ENCODE data around the gene SUGP2. TPM values are rescaled to one million over a fixed set of nuclear protein-coding genes. Genes with fewer than 3 reads are reported as not detected.
"Not testable (repeated sequence)": the region's sequence is repeated elsewhere in the genome, so short reads cannot be mapped to it uniquely, and the experiment has no call there.

The SUGP2 gene
- total RNA-seq, 2 experiments from 2014 or later = 104 to 112 TPM

DNA sequence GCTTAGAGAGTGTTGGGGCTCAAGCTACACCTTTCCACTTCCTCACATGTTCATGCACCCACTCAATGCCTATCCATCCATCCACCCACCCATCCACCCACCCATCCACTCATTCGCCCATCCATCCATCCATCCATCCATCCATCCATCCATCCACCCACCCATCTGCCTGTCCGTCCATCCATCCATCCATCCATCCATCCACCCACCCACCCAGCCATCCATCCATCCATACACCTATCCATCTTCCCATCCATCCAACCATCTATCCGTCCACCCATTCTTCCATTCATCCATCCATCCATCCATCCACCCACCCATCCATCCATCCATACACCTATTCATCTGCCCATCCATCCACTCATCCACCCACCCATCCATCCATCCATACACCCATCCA is 79.2 kb downstream of the SUGP2 start:
- intact Hi-C loops (cut with micrococcal nuclease) = no loop called here
- ChIA-PET POLR2A (no interaction called here), CTCF (no interaction called here)
- TF ChIP-seq CTCF (IDR thresholded peaks at IDR 0.05) = no peak
- Mint-ChIP-seq H3K4me1 (ENCODE audit: low read depth) (no peaks in the 10 kb centered on the region), H3K9me3 (peaks cover 3% of the 10 kb centered on the region), H3K27me3 (no peaks in the 10 kb centered on the region), H3K4me3 (no peak overlapping the region), H3K36me3 (ENCODE audit: low read depth) (no peaks in the 10 kb centered on the region), H3K27ac (no peak overlapping the region)
- DNase-seq = no peak
- no peak for ATAC-seq

DNA sequence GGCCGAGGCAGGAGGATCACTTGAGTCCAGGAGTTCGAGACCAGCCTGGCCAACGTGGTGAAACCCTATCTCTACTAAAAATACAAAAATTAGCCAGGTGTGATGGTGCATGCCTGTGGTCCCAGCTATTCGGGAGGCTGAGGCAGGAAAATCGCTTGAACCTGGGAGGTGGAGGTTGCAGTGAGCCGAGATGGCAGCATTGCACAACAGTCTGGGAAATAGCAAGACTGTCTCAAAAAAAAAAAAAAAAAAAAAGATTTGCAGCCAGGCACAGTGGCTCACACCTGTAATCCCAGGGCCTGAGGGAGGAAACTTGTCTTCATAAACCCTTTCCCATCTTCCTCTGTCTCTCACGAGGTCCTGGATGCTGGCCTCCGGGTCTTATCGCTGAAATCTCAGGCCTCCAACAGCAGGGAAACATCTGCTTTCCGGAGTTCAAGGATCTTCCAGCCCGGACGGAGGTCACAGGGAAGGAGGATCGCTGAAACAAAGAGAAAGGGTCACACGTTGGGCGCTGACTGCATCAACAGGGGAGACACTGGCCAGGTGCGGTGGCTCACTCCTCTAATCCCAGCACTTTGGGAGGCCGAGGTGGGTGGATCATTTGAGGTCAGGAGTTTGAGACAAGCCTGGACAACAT is 80.8 kb downstream of the SUGP2 start:
- H3K9me3 Mint-ChIP-seq; H3K27ac Mint-ChIP-seq; H3K4me3 Mint-ChIP-seq; POLR2A ChIA-PET; H3K36me3 Mint-ChIP-seq (ENCODE audit: low read depth); intact Hi-C loops (cut with micrococcal nuclease); ATAC-seq; DNase-seq; CTCF ChIA-PET; H3K4me1 Mint-ChIP-seq (ENCODE audit: low read depth); H3K27me3 Mint-ChIP-seq: not testable (repeated sequence)

GRCh38 chr19:18951721-18952281 is 81.5 kb downstream of the SUGP2 start:
- Mint-ChIP-seq H3K9me3 (peaks cover 3% of the 10 kb centered on the region), H3K36me3 (ENCODE audit: low read depth) (no peaks in the 10 kb centered on the region), H3K27ac (no peak overlapping the region), H3K4me1 (ENCODE audit: low read depth) (no peaks in the 10 kb centered on the region), H3K4me3 (no peak overlapping the region), H3K27me3 (no peaks in the 10 kb centered on the region)
- no peak for DNase-seq
- ChIA-PET CTCF (no interaction called here), POLR2A (no interaction called here)
- intact Hi-C loops (cut with micrococcal nuclease) = no loop called here
- no peak for TF ChIP-seq CTCF (IDR thresholded peaks at IDR 0.05)
- ATAC-seq = no peak

DNA sequence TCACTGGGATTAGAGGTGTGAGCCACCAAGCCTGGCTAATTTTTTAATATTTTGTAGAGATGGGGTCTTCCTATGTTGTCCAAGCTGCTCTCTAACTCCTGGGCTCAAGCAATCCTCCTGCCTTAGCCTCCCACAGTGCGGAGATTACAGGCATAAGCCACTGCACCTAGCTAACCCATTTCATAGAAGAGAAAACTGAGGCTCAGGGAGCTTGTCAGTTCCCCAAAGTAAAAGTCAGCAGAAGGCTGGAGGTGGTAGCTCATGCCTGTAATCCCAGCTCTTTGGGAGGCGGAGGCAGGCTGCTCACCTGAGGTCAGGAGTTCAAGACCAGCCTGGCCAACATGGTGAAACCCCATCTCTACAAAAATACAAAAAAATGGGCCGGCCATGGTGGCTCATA is 83.5 kb downstream of the SUGP2 start:
- ChIA-PET POLR2A (no interaction called here), CTCF (no interaction called here)
- ATAC-seq = no peak
- intact Hi-C loops (cut with micrococcal nuclease) = no loop called here
- H3K9me3 Mint-ChIP-seq = peaks cover under 1% of the 10 kb centered on the region
- no peak for TF ChIP-seq CTCF (IDR thresholded peaks at IDR 0.05)
- no peak overlapping the region for H3K4me3 Mint-ChIP-seq
- no peaks in the 10 kb centered on the region for H3K36me3 Mint-ChIP-seq (ENCODE audit: low read depth)
- no peaks in the 10 kb centered on the region for H3K4me1 Mint-ChIP-seq (ENCODE audit: low read depth)
- no peak overlapping the region for H3K27ac Mint-ChIP-seq
- no peaks in the 10 kb centered on the region for H3K27me3 Mint-ChIP-seq
- no peak for DNase-seq

DNA sequence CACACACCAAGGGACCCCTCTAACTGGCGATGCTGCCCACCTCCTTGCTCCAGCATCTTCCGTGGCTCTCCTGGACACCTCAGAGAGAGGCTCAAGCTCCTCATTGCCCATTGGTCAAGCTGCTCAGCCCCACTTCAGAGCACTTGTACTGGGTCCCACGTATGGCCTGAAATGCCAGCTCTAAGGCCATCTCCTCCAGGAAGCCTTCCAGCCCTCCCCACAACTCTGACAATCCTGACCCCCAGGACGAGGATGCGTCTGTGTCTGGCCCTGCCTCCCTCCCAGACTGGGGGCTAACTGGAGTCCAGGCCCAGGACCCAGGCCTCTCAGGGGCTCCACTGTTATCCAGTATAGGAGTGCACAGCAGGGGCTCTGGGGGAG is 84.4 kb downstream of the SUGP2 start:
- no peak overlapping the region for H3K4me3 Mint-ChIP-seq
- H3K9me3 Mint-ChIP-seq = no peaks in the 10 kb centered on the region
- intact Hi-C loops (cut with micrococcal nuclease) = no loop called here
- no peak for DNase-seq
- no peaks in the 10 kb centered on the region for H3K4me1 Mint-ChIP-seq (ENCODE audit: low read depth)
- no peaks in the 10 kb centered on the region for H3K27me3 Mint-ChIP-seq
- no peak for ATAC-seq
- no peaks in the 10 kb centered on the region for H3K36me3 Mint-ChIP-seq (ENCODE audit: low read depth)
- H3K27ac Mint-ChIP-seq = no peak overlapping the region
- CTCF ChIA-PET = no interaction called here
- POLR2A ChIA-PET = no interaction called here
- no peak for TF ChIP-seq CTCF (IDR thresholded peaks at IDR 0.05)
